ENCODE results near the gene CYP2W1.

CYP2W1 gene

GRCh38 chr7:1017586-1018333 is 34.8 kb downstream of the CYP2W1 start:
- TF ChIP-seq CTCF (IDR thresholded peaks at IDR 0.05; ENCODE audit: low read depth, low read length), result no peak
- H3K4me3 ChIP-seq (replicated peaks in 1 of 2; ENCODE audit: low read depth in 2 of 2, low read length in 2 of 2), result no peak overlapping the region
- no peak for DNase-seq (ENCODE audit: low read depth in 2 of 2)

GRCh38 chr7:1018334-1018695 is 35.3 kb downstream of the CYP2W1 start:
- no peak overlapping the region for H3K4me3 ChIP-seq (replicated peaks in 1 of 2; ENCODE audit: low read depth in 2 of 2, low read length in 2 of 2)
- no peak for TF ChIP-seq CTCF (IDR thresholded peaks at IDR 0.05; ENCODE audit: low read depth, low read length)
- DNase-seq (ENCODE audit: low read depth in 2 of 2), result no peak

GRCh38 chr7:1019255-1019785 is 36.3 kb downstream of the CYP2W1 start:
- no peak for DNase-seq (ENCODE audit: low read depth in 2 of 2)
- no peak for TF ChIP-seq CTCF (IDR thresholded peaks at IDR 0.05; ENCODE audit: low read depth, low read length)
- no peak overlapping the region for H3K4me3 ChIP-seq (replicated peaks in 1 of 2; ENCODE audit: low read depth in 2 of 2, low read length in 2 of 2)

GRCh38 chr7:1019789-1020610 is 37.0 kb downstream of the CYP2W1 start:
- no peak for TF ChIP-seq CTCF (IDR thresholded peaks at IDR 0.05; ENCODE audit: low read depth, low read length)
- DNase-seq (ENCODE audit: low read depth in 2 of 2), result no peak
- no peak overlapping the region for H3K4me3 ChIP-seq (replicated peaks in 1 of 2; ENCODE audit: low read depth in 2 of 2, low read length in 2 of 2)

- no peak overlapping the region for H3K4me3 ChIP-seq (replicated peaks in 1 of 2; ENCODE audit: low read depth in 2 of 2, low read length in 2 of 2)
- TF ChIP-seq CTCF (IDR thresholded peaks at IDR 0.05; ENCODE audit: low read depth, low read length), result no peak
- no peak for DNase-seq (ENCODE audit: low read depth in 2 of 2)
These were observed 37.9 kb downstream of the CYP2W1 start for GRCh38 chr7:1020849-1021251.

GRCh38 chr7:1021366-1021765 is 38.4 kb downstream of the CYP2W1 start:
- DNase-seq (ENCODE audit: low read depth in 2 of 2), result no peak
- TF ChIP-seq CTCF (IDR thresholded peaks at IDR 0.05; ENCODE audit: low read depth, low read length), result no peak
- no peak overlapping the region for H3K4me3 ChIP-seq (replicated peaks in 1 of 2; ENCODE audit: low read depth in 2 of 2, low read length in 2 of 2)

All from cardiac fibroblast (primary cell).